ENCODE measurements around the gene TMEM271. TPM values are rescaled to one million over a fixed set of nuclear protein-coding genes. Genes with fewer than 3 reads are reported as not detected.

The TMEM271 gene
- total RNA-seq, 1 experiment from 2014 or later: not detected

DNA sequence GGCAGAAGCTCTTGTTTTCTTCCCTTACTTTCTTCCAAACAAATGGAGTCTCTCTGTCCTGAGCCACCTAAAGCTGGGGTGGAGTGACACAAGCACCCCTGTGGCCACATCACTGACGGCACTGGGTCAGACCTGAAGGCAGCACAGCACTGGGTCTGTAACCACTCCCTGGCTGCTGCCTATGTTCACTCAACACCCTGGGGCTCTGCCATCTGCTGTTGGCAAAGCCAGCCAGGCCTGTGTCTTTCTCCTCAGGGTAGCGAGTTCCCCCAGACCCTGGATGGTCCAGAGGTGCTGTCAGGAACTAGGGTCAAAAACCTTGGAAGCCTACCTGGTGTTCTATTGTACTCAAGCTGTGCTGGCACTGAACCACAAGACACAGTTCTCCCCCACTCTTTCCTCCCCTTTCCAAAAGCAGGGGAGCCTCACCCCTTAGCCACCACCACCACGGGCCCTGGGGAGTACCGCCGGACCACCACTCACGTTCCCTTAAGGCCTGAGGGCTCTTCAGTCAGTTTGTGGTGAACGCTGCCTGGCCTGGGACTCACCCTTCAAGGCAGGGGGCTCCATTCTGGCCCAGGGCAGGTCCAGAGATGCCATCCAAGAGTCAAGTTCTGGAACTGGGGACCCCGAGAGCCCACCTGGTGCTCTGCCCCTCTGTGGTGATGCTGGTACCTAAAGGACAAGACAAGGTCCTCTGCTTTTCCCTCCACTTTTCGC is 31.5 kb downstream of the TMEM271 start:
- in situ Hi-C loops (cut with HindIII; ENCODE audit: low pct_unique_long_range_greater_than_20kb, low sequenced_read_pairs): no loop called here

DNA sequence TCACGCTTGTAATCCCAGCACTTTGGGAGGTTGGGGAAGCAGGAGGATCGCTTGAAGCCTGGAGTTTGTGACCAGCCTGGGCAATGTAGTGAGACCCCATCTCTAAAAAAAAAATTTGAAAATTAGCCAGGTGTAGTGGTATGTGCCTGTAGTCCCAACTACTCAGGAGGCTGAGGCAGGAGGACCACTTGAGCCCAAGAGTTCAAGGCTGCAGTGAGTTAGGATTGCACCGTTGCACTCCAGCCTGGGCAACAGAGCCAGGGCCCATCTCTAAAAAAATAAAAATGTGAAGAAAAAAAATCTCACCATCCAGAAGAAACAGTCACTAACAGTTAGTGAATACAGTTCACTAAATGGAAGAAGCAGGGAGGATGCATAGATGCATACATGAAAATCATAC is 34.8 kb downstream of the TMEM271 start:
- in situ Hi-C loops (cut with HindIII; ENCODE audit: low pct_unique_long_range_greater_than_20kb, low sequenced_read_pairs): no loop called here
- DNase-seq (ENCODE audit: low read depth): no peak

More for the DNA sequence above, 31.5 kb downstream of the TMEM271 start:
- no peak for DNase-seq (ENCODE audit: low read depth)

DNA sequence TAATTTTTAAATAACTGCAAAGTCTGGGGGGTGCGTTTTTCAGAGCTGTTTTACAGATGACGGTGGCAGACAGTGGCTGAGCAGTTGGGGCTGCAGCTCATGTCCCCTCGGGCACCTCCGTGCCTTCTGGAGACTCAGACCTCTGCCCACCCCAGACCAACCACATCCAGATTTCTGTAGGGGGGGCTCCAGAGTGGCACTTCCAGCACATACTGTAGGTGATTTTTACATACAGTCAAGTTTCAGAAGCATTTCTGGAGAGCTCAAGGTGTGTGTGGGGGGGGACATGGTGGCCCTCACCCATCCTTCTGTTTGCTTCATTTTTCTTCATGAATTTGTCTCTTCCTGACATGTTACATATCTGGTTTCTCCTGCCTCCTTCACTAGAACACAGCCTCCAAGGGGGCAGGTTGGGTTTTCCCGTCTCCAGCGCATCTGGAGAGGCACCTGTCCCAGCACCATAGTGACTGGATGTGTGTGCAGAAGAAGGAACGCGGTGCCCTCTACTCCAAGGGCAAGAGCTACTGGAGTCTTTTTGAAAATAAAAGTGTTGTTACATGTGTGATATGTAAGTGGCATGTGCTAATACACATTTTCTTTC is 37.5 kb downstream of the TMEM271 start:
- in situ Hi-C loops (cut with HindIII; ENCODE audit: low pct_unique_long_range_greater_than_20kb, low sequenced_read_pairs): no loop called here

DNA sequence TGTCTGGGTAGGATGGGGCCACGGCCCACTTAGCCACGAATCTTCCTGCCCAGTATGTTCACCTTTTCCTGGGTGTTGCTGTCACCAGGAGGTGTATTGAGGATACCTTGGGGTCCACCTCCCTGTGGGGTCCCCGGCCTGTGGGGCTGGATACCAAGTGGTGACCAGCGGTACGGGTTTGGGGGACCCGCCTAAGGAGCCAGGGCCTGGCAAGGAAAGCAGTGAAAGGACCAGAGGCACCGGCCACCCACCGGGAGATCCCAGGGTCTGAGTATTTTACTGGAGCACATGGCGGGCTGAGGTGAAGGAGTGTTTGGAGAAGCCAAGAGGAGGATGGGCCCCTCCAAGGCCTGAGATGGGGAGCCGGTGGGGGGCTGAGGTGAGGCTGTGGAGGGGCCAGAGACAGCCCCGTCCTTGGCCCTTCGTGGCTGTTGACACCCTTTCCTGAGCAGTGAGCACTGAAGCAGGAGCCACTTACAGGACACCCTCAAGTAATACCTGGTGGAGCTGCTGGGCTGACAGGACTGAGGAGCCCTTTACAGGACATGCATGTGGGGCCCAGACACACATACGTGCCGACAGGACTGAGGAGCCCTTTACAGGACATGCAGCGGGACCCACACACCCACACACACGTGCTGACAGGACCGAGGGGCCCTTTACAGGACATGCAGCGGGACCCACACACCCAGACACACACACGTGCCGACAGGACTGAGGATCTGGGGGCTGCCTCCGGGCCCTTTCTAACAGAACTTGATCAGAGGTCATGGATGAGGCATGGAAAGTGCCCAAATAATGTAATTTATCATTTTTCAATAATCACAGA is 38.4 kb downstream of the TMEM271 start:
- no peak for DNase-seq (ENCODE audit: low read depth)

More for the DNA sequence above, 37.5 kb downstream of the TMEM271 start:
- DNase-seq (ENCODE audit: low read depth): no peak

DNA sequence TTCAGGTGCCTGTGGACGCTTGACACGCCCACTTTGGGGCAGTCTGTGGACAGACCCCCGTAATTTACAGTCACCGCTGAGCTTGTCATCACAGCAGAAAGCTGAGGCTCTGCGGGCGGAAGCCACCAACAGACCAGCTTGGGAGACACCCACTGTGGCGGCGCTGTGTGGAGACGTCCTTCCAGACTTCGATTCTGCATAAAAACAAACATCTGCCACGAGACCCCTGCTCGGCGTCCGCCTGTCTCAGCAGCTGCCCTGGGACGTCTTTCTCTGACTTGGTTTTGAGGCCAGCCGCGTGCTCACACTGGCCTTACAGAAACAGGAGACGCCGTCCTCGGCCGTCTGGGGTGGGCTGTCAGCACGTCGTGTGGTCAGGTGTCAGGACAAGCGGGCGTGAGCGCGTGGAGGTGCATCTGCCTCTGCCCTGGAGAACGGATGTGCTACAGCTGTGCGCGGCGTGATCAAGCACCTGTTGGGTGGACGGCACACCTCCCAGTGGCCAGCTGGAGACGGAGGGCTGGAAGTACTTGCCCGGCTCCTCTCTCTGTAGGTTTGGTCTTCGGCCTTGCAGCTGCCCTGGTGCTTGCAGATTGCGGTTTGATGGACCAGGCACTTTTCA is 39.6 kb downstream of the TMEM271 start:
- DNase-seq (ENCODE audit: low read depth): no peak
- in situ Hi-C loops (cut with HindIII; ENCODE audit: low pct_unique_long_range_greater_than_20kb, low sequenced_read_pairs): no loop called here

More for the DNA sequence above, 38.4 kb downstream of the TMEM271 start:
- in situ Hi-C loops (cut with HindIII; ENCODE audit: low pct_unique_long_range_greater_than_20kb, low sequenced_read_pairs): no loop called here

DNA sequence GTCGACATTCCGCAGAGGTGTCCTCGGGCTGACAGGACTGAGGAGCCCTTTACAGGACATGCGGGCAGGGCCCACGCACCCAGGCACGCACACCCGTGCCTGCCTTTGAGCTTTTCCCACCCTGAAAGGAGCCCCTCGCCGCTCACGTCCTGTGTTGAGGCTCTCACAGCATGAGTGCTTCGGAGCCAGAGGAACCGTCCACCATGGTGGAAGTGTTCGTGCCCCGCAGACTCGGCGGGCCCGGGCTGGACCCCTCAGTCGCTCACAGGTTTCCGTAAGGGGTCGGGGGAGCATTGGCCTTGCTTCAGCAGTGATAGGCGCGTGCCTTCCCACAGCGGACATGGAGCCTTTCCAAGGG is 40.2 kb downstream of the TMEM271 start:
- in situ Hi-C loops (cut with HindIII; ENCODE audit: low pct_unique_long_range_greater_than_20kb, low sequenced_read_pairs): no loop called here
- DNase-seq (ENCODE audit: low read depth): no peak

DNA sequence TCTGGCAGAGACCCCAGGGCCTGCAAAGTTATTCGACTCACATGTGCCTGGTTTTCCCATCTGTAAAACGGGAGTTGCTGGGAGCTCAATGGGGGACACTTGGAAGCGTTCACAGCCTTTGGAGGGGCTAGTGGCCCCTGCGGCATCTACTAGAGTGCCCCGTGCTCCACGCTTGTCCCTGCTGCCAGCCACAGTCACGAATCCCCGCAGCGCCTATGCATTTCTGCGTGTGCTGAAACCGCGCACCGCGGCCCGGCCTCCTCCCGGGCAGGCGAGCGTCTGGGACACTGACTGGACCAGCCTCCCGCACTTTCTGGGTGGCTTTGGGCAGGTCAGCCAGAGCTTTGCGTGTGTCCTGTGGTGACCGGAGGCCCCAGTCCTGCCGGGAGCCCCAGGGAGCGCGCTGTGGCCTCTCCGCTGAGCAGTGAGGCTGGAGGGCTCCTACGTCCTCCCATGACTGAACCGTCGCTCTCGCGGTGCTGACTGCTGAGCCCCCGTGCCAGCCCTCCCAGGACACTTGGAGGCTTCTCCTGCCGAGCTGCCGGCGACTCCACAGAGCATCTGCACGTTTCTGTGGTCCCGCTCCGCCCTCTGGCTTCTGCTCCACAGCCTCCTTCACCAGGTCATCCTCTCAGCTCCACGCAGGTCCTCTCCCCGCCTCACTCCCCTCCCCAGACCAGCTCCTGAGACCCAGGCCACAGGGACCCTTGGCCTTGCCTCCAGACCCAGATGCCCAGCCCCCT is 40.7 kb downstream of the TMEM271 start:
- DNase-seq (ENCODE audit: low read depth): no peak
- in situ Hi-C loops (cut with HindIII; ENCODE audit: low pct_unique_long_range_greater_than_20kb, low sequenced_read_pairs): no loop called here

DNA sequence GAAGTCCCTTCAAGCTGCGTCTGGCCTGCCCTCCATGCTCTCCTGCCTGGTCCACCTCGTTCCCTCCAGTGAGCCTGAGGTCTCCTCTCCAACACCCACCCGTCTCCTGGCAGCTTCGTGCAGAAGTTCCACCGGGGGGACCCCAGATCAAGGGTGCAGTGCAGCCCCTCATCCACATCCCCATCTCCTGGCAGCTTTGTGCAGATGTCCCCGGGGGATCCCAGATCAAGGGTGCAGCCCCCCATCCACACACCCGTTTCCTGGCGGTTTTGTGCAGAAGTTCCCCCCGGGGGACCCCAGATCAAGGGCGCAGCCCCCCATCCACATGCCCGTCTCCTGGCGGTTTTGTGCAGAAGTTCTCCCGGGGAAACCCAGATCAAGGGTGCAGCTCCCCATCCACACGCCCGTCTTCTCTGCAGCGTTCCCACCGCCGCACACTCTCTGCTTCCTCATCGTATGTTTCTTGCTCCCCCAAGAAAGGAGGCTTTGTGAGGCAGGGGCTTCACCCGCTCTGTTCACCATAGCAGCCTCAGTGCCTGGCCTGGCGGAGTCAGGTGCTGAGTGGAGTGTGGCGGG is 41.4 kb downstream of the TMEM271 start:
- DNase-seq (ENCODE audit: low read depth): no peak
- in situ Hi-C loops (cut with HindIII; ENCODE audit: low pct_unique_long_range_greater_than_20kb, low sequenced_read_pairs): no loop called here

DNA sequence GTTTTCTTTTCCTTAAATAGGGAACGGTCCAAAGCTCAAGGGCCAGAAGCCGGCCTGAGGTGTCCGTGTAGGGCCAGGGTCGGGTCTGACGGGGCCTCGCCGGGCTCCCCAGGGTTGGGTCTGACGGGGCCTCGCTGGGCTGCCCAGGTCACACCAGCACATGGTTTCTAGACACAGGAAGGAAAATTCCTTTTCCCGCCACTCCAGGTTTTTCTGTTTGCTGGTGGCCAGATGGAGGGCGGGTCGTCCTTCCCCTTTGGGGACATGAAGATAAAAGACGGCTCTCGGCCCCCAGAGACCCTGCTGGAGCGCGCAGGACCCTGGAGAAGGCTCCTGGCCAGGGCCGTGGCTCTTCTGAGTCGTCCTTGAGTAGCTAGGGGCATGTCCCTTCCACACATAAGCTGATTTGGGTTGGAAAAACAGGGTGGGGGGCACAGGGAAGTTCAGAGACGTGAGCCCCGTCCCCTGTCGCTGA is 42.0 kb downstream of the TMEM271 start:
- no peak for DNase-seq (ENCODE audit: low read depth)
- in situ Hi-C loops (cut with HindIII; ENCODE audit: low pct_unique_long_range_greater_than_20kb, low sequenced_read_pairs): no loop called here

DNA sequence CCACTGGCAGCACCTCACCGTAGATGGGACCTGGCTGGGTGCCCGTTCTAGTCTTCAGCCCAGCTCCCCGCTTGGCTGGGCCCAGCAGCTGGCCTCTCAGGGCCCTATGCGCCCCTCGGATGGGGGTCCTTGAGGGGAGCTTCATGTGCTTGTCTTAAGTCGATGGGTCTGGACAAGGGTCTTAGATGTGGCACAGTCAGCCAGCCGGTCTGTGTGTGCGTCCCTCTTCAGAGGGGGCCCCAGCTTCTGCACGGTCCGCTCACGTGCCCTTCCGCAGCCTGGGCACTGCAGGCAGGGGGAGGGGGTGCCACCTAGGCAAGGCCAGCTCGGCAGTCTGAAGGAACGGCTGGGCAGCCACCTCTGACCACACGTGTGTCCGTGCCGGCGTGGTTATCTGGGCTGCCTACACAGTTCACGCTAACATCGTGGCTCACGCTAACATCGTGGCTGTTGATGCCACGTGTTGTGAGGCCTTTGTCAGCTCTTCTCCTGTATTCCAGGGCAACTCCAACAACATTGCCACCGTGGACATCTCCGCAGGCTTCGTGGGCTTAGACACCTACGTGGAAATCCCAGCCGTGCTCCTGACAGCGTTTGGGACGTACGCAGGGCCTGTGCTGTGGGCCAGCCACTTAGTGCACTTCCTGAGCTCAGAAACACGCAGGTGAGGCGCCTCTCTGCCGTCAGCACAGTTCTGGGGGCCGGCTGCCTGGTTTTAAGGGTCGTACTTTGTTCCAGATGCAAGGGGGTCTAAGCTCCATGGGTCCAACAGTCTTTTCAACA is 42.6 kb downstream of the TMEM271 start:
- DNase-seq (ENCODE audit: low read depth): no peak
- in situ Hi-C loops (cut with HindIII; ENCODE audit: low pct_unique_long_range_greater_than_20kb, low sequenced_read_pairs): no loop called here

DNA sequence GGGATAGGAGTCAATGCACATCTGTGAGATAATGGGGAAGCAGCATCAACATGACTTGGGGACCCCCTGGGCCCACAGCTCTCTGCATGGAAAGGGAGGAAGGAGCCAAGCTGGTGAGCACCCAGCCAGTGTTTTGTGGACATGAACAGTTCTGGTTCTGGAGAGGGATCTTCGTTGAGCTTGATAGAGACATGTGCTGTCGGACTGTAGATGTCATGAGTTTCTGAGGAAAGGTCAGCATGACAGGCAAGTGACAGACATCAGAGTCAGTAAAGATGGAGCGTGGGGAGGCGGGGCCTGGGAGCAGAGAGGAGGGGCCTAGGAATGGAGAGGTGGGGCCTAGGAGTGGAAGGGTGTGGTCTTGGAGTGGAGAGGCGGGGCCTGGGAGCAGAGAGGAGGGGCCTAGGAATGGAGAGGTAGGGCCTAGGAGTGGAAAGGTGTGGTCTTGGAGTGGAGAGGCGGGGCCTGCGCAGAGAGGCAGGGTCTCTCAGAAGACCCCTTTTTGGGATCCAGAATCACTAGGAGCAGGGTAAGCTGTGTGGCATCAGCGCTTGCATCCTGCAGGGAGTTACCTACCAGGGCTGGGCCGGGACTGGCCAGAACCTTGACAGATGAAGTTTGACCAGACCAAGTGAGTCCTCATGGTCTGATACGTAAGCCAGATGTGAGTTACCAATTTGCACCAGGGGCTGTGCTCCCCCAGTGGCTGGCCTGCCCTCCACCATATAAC is 43.3 kb downstream of the TMEM271 start:
- peak; percentile 12 for DNase-seq (ENCODE audit: low read depth)
- in situ Hi-C loops (cut with HindIII; ENCODE audit: low pct_unique_long_range_greater_than_20kb, low sequenced_read_pairs): no loop called here

DNA sequence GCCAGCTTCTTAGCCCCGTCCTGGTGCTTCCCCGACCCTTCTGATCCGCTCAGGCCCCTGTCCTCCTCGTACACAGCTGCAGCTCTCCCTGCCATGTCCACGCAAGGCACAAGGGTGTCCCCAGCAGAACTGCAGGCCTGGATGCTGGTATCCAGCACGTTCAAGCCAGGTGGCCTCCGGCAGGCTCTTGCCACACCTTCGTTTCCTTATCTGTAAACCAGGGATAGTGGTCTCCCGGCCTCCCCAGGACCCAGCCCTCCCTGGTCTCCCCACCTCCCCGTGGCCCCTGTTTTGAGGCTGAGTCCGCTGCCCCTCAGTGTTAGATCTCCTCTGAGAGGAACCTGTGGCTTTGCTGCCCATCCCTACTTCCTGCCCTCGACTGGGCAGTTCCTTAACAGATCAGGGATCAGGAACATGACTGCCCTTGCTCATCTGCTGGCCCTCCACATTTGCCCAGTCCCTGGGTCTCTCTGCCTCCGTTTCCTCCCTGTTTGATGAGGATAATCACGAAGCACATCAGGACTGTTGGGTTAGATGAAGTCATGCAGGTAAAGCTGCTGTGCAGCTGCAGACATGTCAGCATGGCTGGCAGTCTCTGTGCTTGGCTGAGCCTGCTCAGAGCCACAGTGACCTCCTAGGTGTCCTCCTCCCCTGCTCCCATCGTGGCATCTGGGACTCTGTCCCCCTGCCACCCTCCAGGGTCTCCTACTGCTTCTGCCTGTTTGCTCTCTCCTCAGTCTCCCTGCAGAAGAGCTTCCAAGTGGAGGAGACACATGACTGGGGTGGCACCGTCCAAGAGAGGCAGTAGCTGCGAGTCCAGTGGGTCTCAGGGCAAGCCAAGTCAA is 44.2 kb downstream of the TMEM271 start:
- in situ Hi-C loops (cut with HindIII; ENCODE audit: low pct_unique_long_range_greater_than_20kb, low sequenced_read_pairs): no loop called here
- no peak for DNase-seq (ENCODE audit: low read depth)

DNA sequence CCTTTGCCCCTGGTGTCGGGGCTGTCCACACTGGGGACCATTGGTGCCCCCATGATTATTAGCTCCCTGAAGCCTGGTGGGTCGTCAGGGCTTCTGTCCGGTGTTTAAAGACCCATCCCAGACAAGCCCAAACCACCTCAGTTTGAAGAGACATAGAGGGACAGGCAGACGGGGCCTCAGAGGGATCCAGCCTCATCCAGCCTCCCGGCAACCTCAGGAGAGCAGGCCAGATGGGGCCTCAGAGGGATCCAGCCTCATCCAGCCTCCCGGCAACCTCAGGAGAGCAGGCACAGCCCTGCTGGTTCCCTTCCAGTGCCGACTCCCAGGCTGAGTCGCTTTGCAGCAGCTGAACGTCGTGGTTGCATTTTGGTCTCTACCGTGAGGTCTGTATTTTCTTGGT is 45.0 kb downstream of the TMEM271 start:
- in situ Hi-C loops (cut with HindIII; ENCODE audit: low pct_unique_long_range_greater_than_20kb, low sequenced_read_pairs): no loop called here
- no peak for DNase-seq (ENCODE audit: low read depth)

DNA sequence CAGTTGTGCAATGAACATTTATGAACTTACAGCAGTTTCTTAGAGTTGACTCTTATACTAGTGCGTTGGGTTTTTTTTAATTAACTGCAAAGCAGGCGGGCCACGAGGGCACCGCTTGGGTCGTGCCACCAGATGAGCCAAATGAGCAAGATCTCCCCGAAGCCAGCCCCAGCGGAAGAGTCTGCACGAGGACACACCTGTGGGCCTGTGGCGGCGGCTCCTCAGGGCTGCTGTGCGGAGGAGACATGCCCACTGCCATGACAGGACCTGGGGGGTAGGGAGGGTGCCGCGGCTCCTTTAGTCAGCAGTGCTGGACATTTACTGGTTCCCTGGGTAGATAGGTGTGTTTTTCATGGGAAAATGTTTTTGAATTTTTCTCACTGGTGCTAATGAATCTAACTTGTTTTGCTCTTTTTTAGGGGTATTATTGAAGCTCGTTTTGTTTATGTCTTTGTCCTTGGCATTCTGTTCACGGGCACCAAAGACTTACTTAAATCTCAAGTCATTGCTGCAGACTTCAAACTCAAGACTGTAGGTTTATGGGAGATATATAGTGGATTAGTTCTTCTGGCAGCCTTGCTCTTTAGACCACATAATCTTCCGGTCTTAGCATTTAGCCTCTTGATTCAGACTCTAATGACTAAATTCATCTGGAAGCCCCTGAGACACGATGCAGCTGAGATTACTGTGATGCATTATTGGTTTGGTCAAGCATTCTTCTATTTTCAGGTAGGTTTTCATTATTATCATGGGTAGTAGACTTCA is 45.9 kb downstream of the TMEM271 start:
- in situ Hi-C loops (cut with HindIII; ENCODE audit: low pct_unique_long_range_greater_than_20kb, low sequenced_read_pairs): no loop called here
- DNase-seq (ENCODE audit: low read depth): no peak

DNA sequence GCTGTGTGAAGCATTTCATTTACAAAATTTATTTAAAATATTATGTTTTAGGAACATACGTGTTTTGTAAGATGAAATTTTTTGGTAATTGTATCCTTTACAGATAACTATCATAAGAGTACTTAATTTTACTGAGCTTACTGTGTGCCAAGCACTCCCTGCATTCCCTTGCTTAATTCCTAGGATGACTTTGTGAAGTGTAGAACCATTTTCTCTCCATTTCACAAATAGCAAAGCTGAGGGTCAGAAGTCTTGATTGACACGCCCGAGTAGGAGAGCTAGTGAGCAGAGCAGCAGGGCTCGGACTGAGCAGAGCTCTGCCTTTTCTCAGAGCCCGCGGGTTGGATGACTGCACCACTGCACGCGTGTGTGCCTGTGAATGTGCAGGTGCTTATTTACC is 46.5 kb downstream of the TMEM271 start:
- no peak for DNase-seq (ENCODE audit: low read depth)
- in situ Hi-C loops (cut with HindIII; ENCODE audit: low pct_unique_long_range_greater_than_20kb, low sequenced_read_pairs): no loop called here
